Esophagus squamous epithelium (tissue), 4 donors: ENCODE measurements around the gene ELFN2.

ENCODE experiments used
- CTCF ChIP-seq, 6 experiments: fragments of 450-650 bp in 4 of 6; fragments of 200-600 bp in 2 of 6; sonication (generic) in 2 of 6; IDR thresholded peaks; one replicate each; pipeline ENCODE4 v1.5.1; 2016 to 2019; ENCODE audit warnings: antibody characterized with exemption in 6 of 6, mild to moderate bottlenecking in 4 of 6, moderate library complexity in 4 of 6
- POLR2A ChIP-seq, 4 donors: fragments of 450-650 bp; IDR thresholded peaks; one replicate each; pipeline ENCODE4 v1.6.1; 2017; ENCODE audit warnings: antibody characterized with exemption in 4 of 4, mild to moderate bottlenecking in 4 of 4, moderate library complexity in 3 of 4

DNA sequence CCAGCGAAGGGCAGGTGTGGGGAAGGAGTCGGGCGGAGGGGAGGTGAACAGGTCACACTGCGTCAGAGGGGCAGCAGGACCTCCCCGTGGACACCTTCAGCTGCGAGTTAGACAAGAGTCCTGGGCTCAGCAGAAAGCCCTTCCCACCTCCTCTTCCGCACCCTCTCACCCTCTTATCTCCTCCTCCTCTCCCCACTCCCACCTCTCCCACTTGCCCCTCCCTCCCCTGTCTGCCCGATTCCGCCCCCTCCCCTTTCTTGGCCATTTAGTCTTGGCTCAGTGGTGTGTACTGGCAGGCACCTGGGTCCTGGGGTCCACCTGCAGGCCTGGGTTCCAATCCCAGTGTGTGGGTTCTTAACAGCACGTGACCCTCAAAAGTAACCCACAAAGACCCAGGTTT, 107.8 kb downstream of the ELFN2 start:
- no peak for TF ChIP-seq CTCF (IDR thresholded peaks at IDR 0.05)
- TF ChIP-seq POLR2A (IDR thresholded peaks at IDR 0.05) = no peak
